Measurements from ENCODE around the gene SPINK5.
"Not testable (repeated sequence)": the region's sequence is repeated elsewhere in the genome, so short reads cannot be mapped to it uniquely, and the experiment has no call there.

Gene SPINK5, protein sequence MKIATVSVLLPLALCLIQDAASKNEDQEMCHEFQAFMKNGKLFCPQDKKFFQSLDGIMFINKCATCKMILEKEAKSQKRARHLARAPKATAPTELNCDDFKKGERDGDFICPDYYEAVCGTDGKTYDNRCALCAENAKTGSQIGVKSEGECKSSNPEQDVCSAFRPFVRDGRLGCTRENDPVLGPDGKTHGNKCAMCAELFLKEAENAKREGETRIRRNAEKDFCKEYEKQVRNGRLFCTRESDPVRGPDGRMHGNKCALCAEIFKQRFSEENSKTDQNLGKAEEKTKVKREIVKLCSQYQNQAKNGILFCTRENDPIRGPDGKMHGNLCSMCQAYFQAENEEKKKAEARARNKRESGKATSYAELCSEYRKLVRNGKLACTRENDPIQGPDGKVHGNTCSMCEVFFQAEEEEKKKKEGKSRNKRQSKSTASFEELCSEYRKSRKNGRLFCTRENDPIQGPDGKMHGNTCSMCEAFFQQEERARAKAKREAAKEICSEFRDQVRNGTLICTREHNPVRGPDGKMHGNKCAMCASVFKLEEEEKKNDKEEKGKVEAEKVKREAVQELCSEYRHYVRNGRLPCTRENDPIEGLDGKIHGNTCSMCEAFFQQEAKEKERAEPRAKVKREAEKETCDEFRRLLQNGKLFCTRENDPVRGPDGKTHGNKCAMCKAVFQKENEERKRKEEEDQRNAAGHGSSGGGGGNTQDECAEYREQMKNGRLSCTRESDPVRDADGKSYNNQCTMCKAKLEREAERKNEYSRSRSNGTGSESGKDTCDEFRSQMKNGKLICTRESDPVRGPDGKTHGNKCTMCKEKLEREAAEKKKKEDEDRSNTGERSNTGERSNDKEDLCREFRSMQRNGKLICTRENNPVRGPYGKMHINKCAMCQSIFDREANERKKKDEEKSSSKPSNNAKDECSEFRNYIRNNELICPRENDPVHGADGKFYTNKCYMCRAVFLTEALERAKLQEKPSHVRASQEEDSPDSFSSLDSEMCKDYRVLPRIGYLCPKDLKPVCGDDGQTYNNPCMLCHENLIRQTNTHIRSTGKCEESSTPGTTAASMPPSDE

DNA sequence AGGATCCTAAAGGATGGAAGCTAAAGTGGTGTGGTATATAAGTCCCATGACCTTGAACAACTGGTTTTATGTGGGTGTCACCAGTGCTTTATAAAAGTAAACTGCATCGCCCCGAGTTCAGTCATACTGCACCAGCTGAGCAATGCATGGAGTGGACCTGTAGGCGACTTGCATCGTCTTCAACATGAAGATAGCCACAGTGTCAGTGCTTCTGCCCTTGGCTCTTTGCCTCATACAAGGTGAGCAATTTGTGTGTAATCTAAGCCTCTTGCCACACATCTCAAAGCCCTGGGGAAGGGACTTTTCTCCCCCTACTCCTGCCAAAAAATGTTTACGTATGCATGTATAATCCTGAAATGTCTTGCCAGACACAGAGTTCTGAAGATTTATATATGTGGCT, at the start of gene SPINK5:
Gene SPINK5 (plus strand): TSS at position 120 of the 400 bp plus-strand sequence. CDS start 65 bp downstream, at position 185.
- DNase-seq: no peak

DNA sequence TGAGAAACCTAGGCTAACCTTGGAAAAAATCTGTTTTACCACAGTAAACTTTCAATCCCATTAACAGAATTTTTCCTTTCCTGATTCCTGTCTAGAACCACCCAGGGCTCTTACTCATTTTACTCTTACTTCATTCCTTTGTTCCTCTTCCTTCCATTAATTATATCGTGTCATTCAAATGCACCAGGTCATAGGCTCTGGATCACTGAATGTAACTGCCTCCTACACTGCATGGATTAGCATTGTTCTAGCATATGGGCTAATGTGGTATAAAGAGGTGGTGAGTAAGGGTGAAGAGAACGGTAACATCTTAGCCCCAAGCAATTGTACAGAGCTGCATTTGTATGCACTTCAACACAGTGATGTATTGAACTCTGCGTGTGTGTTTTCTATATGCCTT, 49.5 kb upstream of the SPINK5 start:
- no peak for DNase-seq

DNA sequence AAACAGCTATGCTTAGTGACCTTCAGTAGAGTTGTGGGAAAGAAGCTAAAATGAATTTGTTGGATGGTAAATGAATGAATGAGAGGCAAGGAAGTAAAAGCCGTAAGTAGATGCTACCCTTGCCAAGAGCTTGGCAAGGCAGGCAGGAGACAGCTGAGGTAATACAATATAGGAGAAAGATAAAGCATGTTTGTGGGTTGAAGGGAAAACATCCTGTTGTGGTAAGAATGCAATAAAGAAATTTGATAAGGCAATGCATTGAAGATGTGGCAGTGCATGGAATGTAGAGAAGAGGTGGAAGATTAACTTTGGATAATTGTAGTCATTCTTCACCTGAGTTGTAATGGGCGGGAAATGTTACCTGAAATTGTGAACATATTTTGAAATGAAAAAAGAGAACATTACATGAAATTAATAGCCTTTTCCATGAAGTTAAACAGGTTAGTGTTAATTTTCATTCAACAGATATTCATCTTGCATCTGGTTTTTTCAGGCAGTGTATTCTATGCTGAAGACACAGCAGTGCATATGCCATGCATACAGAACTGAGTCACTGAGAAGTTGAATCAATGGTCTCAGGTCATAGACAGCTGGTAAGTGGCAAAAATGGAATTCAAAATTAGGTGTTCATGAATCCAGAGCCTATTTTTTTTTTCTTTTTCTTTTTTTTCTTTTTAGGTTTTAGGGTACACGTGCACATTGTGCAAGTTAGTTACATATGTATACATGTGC, 43.4 kb upstream of the SPINK5 start:
- no peak for DNase-seq

DNA sequence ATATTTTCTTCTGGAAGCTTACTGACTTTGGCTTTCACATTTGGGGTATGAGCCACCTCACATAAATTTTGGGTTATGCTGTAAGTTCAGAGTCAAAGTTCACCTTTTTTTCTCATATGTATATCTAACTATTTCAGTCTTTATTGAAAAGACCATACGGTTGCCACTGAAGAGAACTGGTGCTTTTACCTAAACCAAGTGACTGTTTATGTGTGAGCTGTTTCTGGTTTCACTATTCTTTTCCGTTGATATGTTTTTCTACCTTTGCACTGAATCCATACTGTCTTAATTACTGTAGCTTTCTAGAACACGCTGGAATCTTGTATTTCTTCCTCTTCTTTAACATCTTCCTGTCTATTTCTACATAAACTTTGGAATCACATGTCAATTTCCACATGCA, 36.3 kb upstream of the SPINK5 start:
- DNase-seq: no peak

DNA sequence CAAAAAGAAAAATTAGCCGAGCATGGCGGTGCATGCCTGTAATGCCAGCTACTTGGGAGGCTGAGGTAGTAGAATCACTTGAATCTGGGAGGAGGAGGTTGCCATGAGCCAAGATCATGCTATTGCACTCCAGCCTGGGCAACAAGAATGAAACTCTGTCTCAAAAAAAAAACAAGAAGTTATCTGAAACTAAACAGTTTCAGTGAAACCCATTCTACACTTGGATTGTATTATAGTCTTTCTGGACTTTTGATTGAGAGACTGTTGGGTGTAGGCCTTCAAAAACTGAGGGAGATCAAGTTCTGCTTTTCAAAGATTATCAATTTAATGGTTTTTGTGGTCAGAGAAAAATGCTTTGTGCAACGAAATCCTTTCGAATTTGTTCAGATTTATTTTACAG, 34.6 kb upstream of the SPINK5 start:
- DNase-seq: no peak

DNA sequence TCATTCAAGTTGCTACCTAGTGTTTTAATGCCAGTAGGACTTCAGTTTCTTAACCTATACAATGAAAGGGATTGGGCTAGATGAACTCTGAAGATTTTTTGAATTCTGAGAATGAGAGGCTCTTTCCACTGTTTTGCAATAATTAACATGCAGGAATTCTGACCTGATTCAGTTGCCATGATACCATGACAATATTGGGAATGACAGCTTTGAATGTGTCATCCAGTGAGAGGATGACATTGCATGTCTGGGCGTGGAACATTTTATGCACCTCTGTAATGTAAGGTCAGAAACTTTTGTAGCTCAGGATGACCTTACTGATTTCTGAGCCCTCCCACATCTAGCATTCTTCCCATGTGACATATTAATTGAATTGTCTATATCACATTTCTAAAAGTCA, 30.6 kb upstream of the SPINK5 start:
- no peak for DNase-seq

DNA sequence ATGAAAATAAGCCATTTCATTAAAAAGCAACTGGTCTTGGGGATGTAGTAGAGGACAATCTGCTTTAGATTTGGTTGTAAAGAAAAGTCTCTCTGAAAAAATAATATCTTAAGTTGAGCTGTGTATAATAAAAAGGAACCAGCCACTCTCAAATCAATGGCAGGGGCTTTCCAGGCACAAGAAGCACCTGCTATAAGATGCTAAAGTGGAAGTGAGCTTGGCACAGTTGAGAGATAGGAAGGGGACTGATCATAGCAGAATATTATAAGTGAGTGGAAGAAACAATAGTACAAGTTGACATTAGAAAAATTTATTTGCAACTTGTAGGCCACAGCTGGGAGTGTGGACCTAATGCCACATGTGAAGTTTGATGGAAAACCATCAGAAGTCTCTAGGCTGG, 28.1 kb upstream of the SPINK5 start:
- DNase-seq: no peak

DNA sequence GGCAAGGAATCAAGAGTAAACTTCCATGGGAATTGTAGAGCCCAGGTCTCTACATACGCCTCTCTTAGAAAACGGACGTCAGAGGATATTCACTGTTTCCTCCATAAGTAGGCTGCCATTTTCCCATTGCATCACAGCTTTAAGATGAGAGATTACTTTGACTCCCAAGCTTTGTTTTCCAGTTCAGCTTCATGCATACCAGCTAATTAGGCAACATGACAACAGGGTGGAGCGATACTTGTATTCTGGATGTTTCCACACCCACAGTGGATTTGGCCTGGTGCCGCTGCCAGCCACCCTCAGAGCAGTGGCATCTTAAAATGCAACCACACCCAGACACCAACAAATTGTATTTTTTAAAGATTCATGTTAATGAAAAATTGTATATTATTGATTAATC, 20.9 kb upstream of the SPINK5 start:
- DNase-seq: no peak

DNA sequence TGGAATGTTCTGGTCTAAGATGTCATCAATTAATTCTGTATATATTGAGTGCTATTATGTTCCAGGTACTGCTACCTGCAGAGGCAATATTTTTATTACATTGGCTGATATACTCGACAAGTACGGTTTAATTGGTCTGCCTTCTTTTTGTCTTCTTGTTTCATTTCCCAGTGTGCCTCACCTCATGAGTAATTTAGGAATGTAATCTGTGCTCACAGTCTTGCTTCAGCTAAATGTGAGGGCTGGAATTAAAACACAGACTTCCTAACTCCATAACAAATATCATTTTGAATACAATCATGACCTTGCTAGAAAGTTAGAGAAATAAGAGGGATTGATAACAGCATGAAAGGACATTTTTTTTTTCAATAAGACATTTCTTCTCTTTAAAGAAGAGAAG, 20.1 kb upstream of the SPINK5 start:
- DNase-seq: no peak

DNA sequence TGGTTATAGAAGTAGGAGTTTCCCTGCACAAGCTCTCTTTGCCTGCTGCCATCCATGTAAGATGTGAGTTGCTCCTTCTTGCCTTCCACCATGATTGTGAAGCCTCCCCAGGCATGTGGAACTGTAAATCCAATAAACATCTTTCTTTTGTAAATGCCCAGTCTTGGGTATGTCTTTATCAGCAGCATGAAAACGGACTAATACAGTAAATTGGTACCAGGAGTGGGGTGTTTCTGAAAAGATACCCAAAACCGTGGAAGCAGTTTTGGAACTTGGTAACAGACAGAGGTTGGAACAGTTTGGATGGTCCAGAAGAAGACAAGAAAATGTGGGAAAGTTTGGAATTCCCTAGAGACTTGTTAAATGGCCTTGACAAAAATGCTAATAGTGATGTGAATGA, 8.6 kb upstream of the SPINK5 start:
- DNase-seq: not testable (repeated sequence)

DNA sequence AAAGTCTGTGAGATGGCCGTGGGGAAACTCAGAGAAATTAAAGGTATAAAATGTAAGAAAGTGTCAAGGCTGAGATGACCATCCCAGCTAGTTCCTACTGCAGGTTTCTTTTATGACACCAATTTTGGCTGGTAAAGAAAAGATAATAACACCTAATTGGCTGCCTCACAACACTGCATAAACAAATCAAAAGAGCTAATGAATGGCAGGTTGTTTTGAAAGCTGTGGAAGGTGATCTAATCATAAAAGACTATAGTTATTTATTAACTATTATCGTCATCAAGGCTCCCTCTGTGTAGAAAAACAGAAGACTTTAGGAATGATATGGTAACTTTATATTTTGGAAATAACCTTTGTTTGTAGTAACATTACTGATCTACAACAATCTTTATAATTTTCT, 3.5 kb upstream of the SPINK5 start:
- no peak for DNase-seq

DNA sequence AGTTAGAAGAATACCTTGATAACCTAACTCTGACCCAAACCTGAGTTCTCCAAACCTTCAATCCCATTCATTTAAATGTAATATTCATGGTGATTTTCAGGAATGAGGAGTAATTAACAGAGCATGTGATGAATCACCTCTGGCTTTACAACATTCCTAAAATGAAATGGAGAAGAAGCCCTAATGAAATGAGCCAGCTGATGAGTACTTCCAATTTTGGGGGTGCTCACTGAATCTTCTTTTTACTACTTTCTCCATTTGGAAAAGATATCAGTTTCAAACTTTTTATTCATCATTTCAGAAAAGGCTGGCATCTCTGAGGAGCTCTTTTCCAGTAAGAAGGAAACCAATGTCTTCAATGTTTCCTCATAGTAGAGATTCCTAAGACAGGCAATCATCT, 2.9 kb upstream of the SPINK5 start:
- DNase-seq: no peak

DNA sequence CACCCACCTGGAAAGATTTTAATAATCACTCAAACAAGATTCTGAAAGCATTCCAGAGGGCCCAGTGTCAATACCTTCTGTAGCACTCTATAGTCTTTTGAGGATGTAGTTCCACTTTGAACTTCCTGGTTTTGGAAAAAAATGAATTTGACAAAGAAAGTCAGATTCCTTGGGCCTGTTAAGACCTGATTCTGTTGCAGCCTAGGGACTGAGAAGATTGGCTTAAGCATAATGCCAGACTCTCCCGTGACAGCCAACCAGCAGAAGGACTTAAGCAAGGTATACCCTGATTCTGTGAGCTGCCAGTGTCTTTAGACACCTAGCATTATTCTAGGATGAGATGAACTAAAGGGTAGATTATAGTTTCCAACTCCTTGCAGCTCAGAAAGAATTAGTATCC, 6.8 kb downstream of the SPINK5 start:
- no peak for DNase-seq

DNA sequence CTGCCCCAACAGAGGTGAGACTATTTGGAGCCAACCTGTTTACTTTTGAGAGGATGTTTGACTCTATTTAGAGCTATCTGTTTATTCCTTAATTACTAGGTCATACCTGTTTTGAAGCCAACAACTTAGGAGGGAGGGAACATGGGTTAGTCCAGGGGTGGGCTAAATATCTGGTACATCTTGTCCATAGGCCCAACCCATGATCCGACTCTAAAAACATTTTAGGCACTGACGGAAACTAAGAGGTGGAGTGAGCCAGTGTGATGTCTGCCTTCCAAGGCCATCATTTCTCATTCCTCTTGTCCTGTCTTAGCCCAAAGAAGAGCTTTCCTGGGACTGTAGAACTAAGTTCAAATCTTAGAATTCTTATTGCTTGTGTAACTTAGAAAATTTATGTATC, 8.4 kb downstream of the SPINK5 start:
- no peak for DNase-seq

DNA sequence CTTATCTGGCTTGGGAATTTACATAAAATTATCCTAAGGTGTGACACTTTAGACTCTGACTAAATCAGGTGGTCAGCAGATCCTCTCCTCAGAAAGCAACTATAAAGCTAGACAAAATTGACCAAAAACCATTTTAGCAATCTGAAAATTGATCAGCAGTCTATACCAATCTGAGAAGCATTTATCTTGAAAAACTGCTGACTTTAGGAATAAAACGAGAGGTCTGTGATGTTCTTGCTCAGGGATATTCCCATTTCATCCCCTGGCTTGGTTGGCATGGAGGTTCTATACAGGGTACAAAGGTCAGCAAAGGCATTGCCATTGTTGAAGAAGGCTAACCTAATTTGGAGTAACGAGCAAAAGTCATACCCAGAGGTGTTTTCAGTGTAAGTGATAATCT, 11.7 kb downstream of the SPINK5 start:
- DNase-seq: no peak

DNA sequence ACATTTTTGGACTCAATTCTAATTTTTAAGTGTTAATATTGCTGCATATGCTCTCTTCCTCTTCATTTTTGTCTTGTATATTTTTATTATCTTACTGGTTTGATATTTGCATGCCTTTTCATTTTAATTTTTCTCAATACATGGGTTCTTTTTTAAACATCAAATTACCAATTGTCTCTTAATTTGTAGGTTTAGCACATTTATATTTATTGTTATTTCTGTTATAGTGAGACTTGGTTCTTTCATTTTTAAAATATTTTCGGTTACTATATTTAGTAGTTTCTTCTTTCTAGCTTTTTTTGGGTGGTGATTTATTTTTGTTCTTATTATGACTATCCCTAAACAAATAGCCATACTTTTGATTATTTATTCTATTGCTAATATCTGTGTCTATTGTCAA, 19.4 kb downstream of the SPINK5 start:
- no peak for DNase-seq

DNA sequence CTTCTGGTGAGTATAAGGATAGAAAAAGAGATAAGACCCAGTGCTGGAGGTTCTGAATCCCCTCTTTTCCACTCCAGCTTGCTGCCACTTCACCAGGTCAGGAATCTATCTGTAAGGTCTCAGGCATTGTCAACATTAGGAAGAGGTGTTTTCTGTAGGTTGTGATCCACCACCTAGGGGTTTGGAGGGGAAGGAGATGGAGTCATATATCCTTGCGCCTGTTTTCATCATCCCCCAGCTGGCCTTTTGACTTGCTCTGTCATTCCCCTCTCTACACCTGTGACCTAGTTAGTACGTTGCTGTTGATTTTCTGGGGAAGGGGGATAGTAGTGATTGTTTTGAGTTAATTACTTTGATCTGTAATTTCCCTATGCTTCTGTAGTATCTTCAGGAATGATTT, 20.5 kb downstream of the SPINK5 start:
- DNase-seq: no peak

DNA sequence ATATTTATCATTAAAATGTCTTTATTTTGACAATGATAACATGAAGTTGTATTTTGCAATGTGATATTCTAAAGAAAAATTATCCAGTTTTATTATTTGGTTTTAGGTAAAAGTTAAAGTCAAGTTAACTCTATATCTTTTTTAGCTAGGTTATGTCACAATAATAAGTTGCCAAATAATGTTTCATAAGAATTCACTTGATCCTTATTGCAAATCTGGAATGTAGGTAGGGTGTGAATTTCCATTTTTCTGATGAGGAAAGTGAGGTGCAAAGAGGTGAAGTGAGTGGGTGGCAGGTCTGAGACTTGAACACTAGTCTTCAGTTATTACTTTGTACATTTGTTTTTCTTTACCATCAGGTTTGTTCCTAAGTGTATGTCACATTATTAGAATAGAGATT, 21.5 kb downstream of the SPINK5 start:
- DNase-seq: no peak

DNA sequence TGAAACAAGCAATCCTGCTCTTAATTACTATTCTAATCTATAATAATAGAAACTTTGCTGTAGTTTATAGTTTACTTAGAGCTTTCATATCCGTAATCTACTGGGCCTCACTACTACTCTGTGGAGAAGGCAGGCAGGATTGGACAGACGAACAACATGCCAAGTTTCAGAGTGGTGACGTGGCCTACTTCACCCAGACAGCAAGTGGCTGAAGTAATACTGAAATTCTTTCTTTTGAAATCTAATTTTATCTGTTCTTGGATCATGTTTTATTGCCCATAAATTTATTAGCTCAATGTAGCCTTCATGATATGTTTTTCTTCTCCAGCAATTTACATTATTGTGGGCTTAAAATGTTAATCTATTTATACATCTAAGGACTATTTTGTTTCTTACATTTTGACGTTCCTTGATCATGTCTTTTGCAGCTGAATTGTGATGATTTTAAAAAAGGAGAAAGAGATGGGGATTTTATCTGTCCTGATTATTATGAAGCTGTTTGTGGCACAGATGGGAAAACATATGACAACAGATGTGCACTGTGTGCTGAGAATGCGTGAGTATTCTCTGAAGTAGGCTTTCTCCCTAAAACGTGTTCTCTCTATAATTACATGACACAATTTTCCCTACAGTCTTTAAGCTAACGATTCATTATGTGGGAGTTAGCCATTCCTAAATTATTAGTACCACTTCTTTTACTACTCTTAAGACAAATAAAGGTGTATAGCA, 22.4 kb downstream of the SPINK5 start:
- DNase-seq: no peak

DNA sequence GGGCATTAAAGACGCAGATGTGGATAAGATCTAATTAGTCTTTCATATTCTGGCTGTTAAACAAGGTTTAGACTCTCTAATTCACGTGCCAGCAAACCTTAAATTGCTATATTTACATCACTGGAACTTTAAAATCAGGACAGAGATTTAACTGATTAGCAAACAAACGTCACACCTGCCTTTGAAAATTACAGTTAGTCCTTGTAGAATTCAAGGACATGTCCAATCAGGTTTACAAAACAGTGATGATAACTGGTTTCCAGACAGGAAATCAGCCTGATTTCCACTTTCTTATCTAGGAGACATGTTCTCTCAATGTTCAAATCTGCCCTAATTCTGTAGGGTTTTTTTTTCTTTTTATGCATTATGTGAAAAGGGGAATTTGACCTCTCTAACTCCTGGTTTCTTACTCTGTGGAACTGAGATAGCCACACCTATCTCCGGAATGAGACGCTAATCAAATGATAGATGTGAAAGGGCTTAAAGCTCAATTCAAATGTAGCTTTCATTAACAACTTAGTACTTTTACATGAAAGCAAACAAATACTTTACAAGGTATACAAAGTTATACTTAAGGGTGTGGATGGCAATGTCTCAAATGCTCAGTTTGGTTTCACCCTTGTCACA, 26.5 kb downstream of the SPINK5 start:
- no peak for DNase-seq

DNA sequence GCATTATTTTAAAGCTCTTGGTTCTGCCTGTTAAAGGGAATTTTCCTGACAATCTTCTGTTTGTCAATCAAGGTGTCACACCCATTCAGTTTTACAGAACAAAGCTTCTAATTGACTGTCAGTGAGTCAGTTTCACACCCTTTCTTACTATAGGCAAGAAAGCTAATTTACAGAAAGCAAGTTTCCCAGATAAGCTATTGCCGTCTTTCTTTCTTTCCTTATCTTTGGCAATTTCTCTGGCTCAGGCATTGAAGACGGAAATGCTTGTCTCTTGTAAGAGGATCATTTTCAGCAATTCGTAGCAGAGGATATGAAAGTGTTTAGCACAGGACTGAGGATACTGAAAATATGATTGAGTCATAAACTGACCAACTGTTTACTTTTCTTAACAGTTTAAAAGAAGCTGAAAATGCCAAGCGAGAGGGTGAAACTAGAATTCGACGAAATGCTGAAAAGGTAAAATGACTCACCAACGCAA, 27.0 kb downstream of the SPINK5 start:
- DNase-seq: no peak

All from activated CD4-positive, alpha-beta T cell treated with anti-CD3 and anti-CD28 coated beads, Interleukin-10, Interleukin-2, amounts not matched to agents 100 ng/mL and 50 ng/mL, durations not matched to agents 16 hours and 8 hours (primary cell).